Measurements from ENCODE around the gene PRELID3B. TPM values are rescaled to one million over a fixed set of nuclear protein-coding genes. Genes with fewer than 3 reads are reported as not detected.
"Not testable (repeated sequence)": the region's sequence is repeated elsewhere in the genome, so short reads cannot be mapped to it uniquely, and the experiment has no call there.

Gene PRELID3B
- total RNA-seq, 1 donor from 2014 or later, result 62.5 TPM

DNA sequence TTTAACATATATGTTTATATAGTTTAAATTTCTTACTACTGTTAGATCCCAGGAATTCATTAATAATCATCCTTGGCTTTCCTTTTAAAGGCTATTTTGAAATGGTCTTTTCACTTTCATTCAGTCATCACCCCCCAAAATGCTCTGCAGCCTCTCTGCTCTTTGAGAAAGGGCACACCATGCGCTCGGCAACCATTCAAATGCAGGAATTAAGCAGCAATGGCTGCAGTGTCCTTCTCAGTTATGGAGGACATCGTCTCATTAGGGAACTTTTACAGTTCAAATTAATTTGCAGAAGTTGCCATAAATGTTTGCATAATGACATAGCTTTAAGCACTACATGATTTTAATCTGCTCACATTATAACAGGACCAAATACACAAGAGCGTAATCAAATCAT is 17.1 kb downstream of the PRELID3B start:
- no peak for ATAC-seq

DNA sequence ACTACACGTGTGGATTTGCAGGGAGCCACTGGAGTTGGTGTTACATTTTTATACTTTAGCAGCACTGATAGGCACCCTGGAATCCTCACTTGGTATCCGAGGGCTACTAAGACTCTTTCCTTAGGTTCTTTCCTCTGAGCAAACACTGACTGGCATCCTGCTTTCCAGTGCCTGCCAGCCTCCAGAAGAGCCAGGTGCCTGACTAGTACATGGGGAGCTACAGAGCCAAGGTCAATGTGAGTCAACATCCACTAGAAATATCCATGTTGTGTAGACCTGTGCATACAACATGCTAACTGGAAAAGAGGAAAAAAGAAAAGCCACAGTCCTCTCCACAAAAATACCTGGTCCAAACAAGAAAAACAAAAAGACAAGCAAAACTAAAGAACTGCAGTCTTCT is 17.5 kb downstream of the PRELID3B start:
- no peak for ATAC-seq

GRCh38 chr20:59024111-59024530 is 18.5 kb downstream of the PRELID3B start:
- ATAC-seq, result no peak

GRCh38 chr20:59023616-59024015 is 19.0 kb downstream of the PRELID3B start:
- ATAC-seq, result no peak

DNA sequence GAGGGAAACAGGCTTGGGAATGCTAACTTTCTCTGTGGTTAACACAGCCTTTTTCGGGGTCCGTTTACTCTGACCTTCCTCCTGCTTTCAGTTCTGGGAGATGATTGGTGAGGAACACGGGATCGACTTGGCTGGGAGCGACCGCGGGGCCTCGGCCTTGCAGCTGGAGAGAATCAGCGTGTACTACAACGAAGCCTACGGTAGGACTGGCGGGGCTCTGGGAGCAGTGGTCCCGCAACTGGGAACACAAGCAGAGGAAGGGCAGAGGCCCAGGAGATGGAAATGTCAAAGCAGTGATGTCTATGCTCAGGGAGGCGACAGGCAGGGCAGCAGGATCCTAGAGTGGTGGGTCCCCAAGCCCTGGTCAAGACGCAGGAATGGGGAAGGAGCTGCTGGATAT is 19.8 kb downstream of the PRELID3B start:
- no peak for ATAC-seq

- peak; percentile 55 for ATAC-seq
These were observed 21.5 kb downstream of the PRELID3B start for GRCh38 chr20:59020938-59021551.

GRCh38 chr20:59019217-59019616 is 23.4 kb downstream of the PRELID3B start, which contains the start of gene TUBB1:
Gene TUBB1 (plus strand): TSS chr20:59019429. CDS start chr20:59019523, 94 bp downstream.
- ATAC-seq, result no peak

DNA sequence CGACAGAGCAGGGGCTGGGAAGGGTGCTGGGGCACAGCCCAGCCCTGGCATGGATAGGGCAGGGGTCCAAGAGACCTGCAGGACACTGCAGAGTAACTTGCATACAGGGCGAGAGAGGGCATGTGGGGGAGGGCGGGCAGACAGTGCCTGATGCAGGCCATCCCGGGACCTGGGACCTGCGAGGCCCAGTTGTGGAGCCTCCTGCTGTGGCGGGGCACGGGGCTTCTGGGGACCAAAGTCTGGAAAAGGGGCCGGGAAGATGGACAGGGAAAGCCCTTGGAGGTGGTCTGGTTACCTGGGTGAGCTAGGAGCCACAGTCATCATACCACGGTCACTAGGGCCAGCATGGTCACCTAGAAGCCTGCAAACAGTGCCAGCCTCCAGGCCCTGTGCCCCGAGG is 23.8 kb downstream of the PRELID3B start:
- ATAC-seq, result no peak

GRCh38 chr20:59017493-59018231 is 24.9 kb downstream of the PRELID3B start:
- peak; percentile 7 for ATAC-seq

DNA sequence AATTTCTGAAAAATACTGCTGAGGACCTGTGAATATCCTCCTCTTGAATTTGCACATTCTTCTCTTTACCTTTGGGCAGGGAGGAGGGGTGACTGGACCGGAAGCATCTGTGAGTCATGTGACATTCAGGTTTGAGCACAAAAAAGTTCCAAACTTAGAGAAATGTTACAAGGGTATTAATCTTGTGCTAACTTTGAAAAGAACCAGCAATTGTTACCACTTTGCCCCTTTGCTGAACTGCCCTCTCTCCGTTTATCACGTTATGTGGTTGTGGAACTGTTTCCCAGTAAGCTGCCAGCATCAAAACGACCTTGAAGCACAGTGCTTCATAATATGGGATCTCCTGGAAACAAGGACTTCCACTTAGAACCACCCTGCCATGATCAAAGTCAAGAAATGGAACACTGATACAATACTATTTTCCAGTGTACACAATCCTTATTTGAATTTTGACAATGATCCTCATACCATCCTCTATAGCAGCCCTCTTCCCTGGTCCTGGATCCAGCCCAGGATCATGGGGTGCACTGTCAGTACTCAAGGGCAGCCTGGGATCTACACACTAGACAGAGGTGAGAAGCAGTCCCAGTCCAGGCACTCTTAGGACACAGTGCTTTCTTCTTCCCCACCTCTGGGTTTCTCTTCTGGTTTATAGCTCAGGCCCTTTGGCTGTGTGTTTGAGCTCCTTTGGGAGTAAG is 25.6 kb downstream of the PRELID3B start:
- no peak for ATAC-seq

- no peak for ATAC-seq
These were observed 26.5 kb downstream of the PRELID3B start for GRCh38 chr20:59015812-59016711.

DNA sequence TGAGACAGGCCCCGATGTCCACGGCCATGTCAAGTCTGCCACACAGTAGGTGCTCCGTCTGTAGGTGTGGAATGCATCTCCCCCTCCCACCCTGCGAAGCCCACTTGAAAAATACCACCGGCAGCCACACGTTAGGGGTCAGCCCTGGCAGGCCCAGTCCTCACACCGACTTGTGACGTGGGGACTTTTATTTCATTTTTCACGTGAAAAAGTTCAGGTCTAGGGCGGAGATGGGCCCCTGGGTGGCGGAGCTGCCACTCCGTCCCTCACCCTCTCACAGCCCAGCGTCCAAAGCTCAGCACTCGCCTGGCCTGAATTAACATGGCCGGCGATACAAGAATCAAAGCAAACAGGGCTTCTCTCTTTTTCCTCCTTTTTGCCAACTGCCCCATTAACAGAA is 27.2 kb downstream of the PRELID3B start:
- ATAC-seq, result no peak

GRCh38 chr20:59014680-59015389 is 27.8 kb downstream of the PRELID3B start:
- ATAC-seq, result no peak

GRCh38 chr20:59013959-59014608 is 28.5 kb downstream of the PRELID3B start:
- ATAC-seq, result no peak

DNA sequence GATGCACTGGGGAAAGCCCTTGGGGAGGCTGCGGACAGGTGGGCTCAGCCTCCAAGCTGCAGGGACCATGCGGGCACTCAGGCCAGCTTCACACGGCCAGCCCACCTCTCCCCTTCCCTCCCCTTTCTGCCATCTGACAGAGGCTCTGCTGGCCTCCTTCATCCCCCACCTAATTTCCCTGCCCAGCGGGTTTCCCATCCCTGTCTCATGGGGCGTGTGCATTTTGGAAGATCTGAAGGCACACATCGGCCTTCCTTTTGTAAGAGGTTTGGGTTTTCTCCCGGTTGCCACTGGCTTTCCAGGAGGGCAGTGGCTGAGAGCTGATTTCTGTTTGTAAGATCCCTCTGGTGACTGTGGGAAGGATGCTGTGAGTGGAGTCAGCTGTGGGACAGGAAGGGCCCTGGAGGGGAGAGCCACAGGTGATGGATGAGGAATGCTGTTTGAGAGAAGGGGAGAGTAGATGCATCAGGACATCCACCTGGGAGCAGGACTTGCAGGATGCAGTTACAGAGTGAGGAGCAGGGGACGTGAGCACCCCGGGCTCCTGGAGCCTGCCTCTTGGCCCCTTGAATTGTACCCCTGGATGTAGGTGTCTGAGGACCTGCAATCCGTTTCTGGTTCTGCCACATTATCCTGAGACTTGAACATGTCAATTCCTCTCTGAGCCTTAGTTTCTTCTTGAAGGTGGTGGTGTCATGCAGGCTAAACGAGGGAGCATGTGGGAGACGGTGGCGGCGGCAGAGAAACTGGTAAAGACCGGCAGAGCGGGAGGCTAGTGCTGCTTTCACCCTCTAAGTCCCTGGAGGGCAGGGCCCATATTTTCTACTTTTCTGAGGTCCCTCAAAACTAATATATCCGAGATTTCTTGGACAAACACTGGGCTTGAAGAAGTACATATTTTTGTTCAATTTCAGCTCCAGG is 29.3 kb downstream of the PRELID3B start:
- no peak for ATAC-seq

DNA sequence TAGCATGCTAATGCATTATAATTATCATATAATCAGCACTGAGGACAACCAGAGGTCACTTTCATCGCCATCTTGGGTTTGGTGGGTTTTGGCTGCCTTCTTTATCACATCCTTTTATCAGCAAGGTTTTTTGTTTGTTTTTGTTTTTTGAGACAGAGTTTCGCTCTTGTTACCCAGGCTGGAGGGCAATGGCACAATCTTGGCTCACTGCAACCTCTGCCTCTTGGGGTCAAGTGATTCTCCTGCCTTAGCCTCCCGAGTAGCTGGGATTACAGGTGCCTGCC is 30.8 kb downstream of the PRELID3B start:
- not testable (repeated sequence) for ATAC-seq

DNA sequence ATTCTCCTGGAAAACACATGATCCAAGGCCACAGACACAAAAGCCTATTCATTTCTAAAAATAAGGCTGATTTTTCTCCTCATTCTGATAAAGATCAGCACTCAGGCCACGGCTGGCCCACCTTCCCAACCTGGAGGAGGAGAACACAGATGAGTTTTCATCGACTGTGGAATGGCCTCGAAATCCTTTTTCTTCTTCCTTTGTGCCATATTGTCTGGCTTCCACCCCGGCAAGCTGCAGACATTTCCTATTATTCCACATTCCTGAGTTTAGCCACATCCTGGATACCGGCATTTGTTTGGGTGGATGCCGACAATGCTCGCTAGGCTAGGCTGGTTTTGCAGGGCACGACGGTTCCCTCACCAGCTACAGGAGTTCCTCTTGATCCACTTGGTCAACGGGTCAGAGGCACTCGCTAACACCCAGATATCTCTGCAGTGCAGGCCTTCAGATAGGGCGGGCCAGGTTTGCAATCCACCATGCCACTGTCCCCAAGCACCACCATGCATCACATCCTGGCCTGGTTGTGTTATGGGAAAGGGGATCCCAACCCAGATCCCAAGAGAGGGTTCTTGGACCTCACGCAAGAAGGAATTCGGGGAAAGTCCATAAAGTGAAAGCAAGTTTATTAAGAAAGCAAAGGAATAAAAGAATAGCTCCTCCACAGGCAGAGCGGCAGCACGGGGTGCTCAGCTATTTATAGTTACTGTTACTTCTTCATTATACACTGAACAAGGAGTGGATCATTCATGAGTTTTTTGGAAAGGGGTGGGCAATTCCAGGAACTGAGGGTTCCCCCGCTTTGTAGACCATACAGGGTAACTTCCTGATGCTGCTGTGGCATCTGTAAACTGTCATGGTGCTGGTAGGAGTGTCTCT is 31.4 kb downstream of the PRELID3B start:
- peak; percentile 14 for ATAC-seq

- peak; percentile 5 for ATAC-seq
These were observed 32.1 kb downstream of the PRELID3B start for GRCh38 chr20:59010321-59010994.
